GM19351 (cell line): ENCODE results near the gene SIPA1.

ENCODE experiments used
- ATAC-seq: cut with Tn5 transposase; IDR thresholded peaks from one replicate; pipeline ENCODE4 v1.9.1; 2021; ENCODE audit warnings: mild to moderate bottlenecking, moderate library complexity; ENCODE audit not compliant: unreplicated experiment

Gene SIPA1

GRCh38 chr11:65642014-65642671 is 4.2 kb downstream of the SIPA1 start:
- no peak for ATAC-seq

DNA sequence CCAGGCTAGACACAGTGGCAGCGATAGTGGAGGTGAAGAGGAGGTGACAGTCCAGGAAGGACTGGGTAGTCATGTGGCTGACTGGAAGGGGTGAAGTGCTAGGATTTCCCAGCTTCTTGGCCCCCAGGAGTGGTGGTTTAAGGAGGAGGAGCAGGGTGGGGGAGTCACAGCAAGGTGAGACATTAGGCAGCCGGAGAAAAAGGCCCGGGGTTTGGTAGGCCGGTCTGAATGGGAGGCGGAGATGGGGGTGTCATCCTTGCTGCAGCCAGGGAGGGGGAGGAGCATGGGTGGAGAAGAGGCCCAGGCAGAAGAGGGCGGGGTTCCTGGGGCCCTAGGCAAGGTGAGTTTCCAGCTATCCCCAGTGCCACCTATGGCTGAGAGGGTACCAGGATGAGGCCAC is 6.1 kb downstream of the SIPA1 start:
- ATAC-seq, result no peak

GRCh38 chr11:65644837-65645236 is 6.9 kb downstream of the SIPA1 start:
- no peak for ATAC-seq

GRCh38 chr11:65645710-65646109 is 7.8 kb downstream of the SIPA1 start:
- ATAC-seq, result no peak

DNA sequence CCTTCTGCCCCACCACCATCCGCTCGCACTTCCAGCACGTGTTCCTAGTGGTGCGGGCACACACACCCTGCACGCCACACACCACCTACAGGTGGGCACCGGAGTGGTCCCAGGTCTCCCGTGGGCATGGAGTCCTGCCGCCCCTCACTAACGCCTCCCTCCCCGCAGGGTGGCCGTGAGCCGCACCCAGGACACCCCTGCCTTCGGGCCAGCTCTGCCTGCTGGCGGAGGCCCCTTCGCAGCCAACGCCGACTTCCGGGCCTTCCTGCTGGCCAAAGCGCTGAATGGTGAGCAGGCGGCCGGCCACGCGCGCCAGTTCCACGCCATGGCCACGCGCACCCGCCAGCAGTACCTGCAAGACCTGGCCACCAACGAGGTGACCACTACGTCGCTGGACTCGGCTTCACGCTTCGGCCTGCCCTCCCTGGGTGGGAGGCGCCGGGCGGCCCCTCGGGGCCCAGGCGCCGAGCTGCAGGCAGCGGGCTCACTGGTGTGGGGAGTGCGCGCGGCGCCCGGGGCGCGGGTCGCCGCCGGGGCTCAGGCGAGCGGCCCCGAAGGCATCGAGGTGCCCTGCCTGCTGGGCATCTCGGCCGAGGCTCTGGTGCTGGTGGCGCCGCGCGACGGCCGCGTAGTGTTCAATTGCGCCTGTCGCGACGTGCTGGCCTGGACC is 8.5 kb downstream of the SIPA1 start:
- ATAC-seq, result no peak

- no peak for ATAC-seq
Observed at GRCh38 chr11:65646958-65647701, 9.2 kb downstream of the SIPA1 start.

DNA sequence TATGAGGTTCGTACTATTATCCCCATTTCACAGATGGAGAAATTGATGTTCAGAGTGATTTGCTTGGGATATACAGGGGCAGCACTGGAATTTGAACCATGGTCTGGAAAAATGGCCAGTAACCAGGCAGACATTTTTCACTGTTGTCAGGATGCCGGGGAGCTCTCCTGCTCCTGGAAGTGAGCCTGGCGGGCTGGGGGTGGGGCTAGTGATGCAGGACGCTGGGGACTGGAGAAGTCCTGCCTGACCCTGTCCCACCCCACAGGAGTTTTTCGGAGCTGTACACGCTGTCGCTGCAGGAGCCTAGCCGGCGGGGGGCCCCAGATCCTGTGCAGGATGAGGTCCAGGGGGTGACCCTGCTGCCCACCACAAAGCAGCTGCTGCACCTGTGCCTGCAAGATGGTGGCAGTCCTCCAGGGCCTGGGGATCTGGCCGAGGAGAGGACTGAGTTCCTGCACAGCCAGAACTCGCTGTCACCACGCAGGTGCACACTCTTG is 11.1 kb downstream of the SIPA1 start:
- no peak for ATAC-seq

DNA sequence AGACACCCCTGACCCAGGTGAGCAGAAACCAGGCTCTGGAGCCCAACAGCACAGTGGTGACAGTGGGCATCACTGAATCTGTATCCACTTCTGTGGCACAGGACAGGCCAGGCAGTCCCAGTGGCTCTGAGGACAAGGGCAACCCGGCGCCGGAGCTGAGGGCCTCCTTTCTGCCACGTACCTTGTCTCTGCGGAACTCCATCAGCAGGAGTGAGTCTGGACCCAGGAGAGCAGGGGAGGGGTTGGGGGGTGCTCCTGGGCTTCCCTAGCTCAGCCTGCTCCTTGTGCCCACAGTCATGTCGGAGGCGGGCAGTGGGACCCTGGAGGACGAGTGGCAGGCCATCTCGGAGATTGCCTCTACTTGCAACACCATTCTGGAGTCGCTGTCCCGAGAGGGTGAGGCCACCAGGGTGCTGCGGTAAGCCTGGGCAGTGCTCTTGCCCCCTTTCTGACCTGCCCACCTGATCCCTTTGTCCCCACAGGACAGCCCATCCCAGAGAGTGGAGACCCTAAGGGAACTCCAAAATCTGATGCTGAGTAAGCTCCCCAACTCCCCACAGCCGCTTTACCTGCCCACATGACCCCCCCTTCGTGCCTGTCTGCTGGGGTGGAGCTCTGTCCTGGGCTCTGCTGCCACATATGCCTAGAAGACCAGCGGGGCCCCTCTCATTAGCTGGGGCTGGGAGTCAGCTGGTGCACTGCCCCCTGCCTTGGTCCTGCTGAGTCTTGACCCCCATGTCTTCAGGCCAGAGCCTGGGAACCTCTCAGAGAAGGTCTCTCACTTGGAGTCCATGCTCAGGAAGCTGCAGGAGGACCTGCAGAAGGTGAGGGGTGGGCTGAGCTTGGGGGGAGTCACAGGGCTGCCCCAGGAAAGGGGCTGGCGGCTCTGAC is 12.0 kb downstream of the SIPA1 start:
- ATAC-seq, result no peak

GRCh38 chr11:65650547-65651338 is 12.8 kb downstream of the SIPA1 start:
- no peak for ATAC-seq

DNA sequence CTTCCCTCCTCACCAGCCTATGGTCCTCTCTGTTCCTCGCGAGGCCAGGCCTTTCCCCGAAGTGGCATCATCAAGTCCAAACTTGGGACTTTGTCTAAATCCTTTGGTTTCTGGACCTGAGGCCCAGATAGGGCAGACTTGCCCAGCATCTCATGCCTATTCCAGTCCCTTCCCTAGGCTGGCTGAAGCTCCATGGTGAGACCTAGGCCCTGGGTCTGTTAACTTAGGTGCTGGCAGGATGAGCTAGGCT is 13.4 kb downstream of the SIPA1 start:
- no peak for ATAC-seq

DNA sequence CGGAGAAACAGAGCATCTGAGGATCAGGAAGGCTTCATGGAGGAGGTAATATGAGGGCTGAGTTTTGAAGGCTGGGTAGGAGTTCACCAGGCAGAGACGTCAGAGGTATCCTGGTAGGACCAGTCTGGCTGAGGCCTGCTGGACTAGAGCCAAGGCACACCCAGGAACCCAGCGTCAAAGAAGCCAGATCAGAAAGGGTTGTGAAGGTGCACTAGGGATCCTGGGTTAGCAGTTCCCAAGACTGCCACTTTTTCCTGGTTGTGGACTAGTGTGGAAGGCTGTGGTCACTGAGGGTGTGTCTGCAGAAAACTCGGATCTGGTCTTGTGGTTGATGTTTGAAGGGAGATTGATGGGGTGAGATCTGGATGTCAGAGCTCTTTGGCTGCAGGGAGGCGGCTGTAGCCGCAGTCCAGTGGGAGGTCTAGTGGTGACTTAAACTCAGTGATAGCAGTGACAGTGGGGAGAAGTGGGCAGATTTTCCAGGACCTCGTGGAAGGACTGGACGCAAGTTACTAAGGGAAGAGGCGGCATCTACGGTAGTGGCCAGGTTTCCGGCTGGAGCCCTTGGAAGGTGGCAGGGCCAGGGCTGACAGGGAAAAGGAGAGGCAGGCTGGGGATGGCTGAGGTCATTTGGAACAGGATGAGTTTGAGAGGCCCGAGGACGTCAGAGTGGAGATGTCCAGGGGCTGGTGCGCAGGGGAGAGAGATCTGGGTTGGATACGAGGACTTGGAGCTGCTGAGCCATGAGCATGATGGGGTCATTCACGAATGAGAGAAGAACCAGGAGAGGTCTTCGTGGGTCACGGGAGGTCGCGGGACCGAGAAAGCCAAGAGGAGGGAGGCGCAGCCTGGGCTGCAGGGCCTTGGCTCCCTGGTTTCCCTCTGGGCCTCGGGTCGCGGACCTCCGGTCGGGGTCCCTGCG is 13.9 kb downstream of the SIPA1 start:
- peak; percentile 20 for ATAC-seq

- ATAC-seq, result peak; percentile 76
Observed at GRCh38 chr11:65652511-65653228, 14.8 kb downstream of the SIPA1 start.

GRCh38 chr11:65653229-65654225 is 15.6 kb downstream of the SIPA1 start:
- ATAC-seq, result peak; percentile 17

- no peak for ATAC-seq
Observed at GRCh38 chr11:65654375-65655349, 16.8 kb downstream of the SIPA1 start.

GRCh38 chr11:65655570-65656332 is 17.9 kb downstream of the SIPA1 start:
- ATAC-seq, result no peak

DNA sequence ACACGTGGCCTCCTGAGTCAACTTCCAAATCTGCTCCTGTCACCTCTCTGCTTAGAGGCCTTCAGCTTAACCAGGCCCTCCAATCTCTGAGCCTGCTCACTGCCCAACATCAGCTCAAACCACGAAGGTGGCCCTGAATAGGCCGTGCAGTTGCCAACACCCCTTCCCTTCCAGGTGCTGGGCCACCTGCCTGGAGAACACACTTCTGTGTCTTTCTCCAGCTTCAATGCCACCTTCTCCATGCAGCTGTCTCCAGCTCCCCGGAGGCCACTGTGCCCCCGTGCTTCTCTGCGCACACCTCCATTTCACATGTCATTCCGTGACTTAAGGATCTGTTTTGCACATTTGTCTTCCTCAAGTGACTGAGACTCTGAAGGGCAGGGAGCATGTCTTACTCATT is 19.5 kb downstream of the SIPA1 start:
- ATAC-seq, result no peak
